ENCODE results near the gene GARIN5B.

- TF ChIP-seq, protein P1, sequence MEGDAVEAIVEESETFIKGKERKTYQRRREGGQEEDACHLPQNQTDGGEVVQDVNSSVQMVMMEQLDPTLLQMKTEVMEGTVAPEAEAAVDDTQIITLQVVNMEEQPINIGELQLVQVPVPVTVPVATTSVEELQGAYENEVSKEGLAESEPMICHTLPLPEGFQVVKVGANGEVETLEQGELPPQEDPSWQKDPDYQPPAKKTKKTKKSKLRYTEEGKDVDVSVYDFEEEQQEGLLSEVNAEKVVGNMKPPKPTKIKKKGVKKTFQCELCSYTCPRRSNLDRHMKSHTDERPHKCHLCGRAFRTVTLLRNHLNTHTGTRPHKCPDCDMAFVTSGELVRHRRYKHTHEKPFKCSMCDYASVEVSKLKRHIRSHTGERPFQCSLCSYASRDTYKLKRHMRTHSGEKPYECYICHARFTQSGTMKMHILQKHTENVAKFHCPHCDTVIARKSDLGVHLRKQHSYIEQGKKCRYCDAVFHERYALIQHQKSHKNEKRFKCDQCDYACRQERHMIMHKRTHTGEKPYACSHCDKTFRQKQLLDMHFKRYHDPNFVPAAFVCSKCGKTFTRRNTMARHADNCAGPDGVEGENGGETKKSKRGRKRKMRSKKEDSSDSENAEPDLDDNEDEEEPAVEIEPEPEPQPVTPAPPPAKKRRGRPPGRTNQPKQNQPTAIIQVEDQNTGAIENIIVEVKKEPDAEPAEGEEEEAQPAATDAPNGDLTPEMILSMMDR (IDR thresholded peaks at IDR 0.05) = no peak
- TF ChIP-seq EZH2 (IDR thresholded peaks at IDR 0.05; ENCODE audit: borderline replicate concordance, insufficient read depth, low read depth, low read length, poor library complexity, severe bottlenecking) = no peak
Measured at GRCh38 chr19:55347442-55348009, 15.5 kb downstream of the GARIN5B start.

All from B cell (primary cell).